Measurements from ENCODE around the gene YIPF2. TPM values are rescaled to one million over a fixed set of nuclear protein-coding genes. Genes with fewer than 3 reads are reported as not detected.

Gene YIPF2
- total and polyA plus RNA-seq, 2 of the 4 experiments (the other 2 are of a cell fraction): 61.5 to 78.0 TPM

DNA sequence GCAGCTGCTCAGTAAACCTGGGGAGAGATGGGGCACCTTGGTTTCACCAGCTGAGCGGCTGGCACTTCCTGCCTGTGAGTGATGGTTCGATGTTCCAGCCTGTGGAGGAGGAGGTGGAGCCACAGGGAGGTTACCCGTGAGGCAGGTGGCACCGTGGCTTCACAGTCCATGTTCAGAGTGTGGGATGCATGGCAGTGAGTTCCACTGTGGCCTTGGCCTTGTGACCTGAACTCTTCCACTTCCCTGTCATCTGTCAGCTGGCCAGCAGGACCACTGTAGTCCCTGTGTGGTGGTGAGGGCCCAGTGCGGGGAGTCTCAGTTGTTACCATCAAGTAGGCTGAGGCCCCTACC is 49.3 kb upstream of the YIPF2 start (continued):
- no peak for TF ChIP-seq CTCF (conservative IDR thresholded peaks at IDR 0.05; ENCODE audit: low read depth, low read length)
- no peak for TF ChIP-seq RCOR1 (IDR thresholded peaks at IDR 0.05; ENCODE audit: insufficient replicate concordance, low read length)
- TF ChIP-seq MAFK (IDR thresholded peaks at IDR 0.05; ENCODE audit: low read depth, low read length): no peak
- TF ChIP-seq FOS (IDR thresholded peaks at IDR 0.05; ENCODE audit: low read depth, low read length): no peak
- TF ChIP-seq MAZ (IDR thresholded peaks at IDR 0.05; ENCODE audit: borderline replicate concordance, low read depth, low read length): no peak
- TF ChIP-seq RAD21 (IDR thresholded peaks at IDR 0.05; ENCODE audit: low read length): no peak
